Mucosa of gallbladder (tissue), 1 donor: ENCODE data around the gene ASB17. TPM values are rescaled to one million over a fixed set of nuclear protein-coding genes. Genes with fewer than 3 reads are reported as not detected.

Experiments used
- total RNA-seq: library from RNA; stranded (reverse); gene quantifications from one replicate; pipeline ENCODE4 v1.2.1, GENCODE V29; 2021
- donor health status: DM: no; HTN: no; CAD: no.

Gene ASB17
- total RNA-seq, 1 donor from 2014 or later: not detected

Other genes with a start within 250 kb of the ASB17 start
- gene ACADM, start 207.7 kb downstream of the ASB17 start, total RNA-seq: 49.3 TPM
- gene RABGGTB, start 146.1 kb downstream of the ASB17 start, total RNA-seq: 53.4 TPM
- 0.32 TPM for gene MSH4, start 135.5 kb downstream of the ASB17 start, total RNA-seq
- 5.9 TPM for gene ST6GALNAC3, start 142.3 kb upstream of the ASB17 start, total RNA-seq